Central memory CD4-positive, alpha-beta T cell (primary cell): Measurements from ENCODE around the gene FAM171A1.
"Not testable (repeated sequence)": the region's sequence is repeated elsewhere in the genome, so short reads cannot be mapped to it uniquely, and the experiment has no call there.

Experiments
- DNase-seq: peaks from one replicate; pipeline ENCODE4 v3.0.0; 2022
- total RNA-seq, 3 experiments: gene quantifications; one replicate each; lab custom pipeline; 2026; lab: John Stamatoyannopoulos, UW

The FAM171A1 gene
- total RNA-seq, result 9.3 to 13.6 (median 9.7) reads per million in 3 experiments

DNA sequence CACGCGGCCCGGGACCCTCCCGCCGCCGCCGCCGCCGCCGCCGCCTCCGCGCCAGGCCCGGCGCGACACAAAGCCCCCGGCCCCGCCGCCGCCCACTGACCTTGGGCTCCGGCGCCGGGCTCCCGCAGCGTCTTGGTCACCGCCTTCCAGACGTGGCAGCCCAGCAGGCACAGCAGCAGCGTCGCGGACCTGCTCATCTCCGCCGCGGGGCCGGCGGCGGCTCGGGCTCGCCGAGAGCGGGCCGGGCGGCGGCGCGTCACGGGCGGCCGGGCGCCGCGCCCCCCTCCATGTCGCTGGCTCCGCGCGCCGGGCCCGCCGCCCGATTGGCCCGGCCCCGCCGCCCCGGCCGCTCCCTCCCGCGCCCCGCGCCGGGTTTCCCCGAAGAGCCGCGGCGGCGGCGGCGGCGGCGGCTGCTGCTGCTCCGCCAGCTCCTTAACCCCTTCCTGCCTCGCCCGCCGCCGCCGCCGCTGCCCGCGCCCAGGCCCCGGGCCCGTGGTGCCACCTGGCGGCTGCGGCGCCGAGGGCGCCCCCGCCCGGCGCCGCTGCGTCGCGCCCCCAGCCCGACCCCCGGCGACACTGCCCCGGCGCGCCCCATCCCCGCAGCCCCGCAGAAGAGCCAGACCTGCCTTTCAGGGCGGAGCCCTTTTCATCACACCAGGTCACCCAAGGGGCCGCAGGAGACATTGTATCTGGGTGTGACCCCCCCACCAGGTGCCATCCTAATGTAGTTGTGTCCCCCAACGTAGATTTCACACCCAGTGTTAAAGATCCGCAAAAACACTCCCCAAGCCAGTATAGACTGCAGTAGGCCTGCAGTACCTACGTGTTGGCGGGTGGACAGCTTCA is at the start of gene FAM171A1:
Gene FAM171A1 (minus strand): TSS at position 434 of the 846 bp plus-strand sequence. CDS start 237 bp downstream, at position 197.
- DNase-seq, result peak; percentile 61

DNA sequence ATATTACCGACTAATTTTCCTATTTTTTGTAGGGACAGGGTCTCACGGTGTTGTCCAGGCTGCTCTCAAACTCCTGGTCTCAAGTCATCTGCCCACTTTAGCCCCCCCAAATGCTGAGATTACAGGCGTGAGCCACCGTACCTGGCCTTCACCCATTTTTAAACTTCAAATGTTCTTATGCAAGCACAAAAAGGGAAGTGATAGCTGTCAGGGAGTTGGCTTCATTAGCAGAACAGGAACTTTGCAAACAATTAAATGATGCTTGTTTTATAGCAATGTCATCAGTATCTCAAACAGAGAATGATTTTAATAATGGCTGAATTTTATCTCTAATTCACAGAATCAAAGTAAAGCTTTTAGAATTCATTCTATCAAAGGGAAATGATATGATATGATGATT is 49.8 kb upstream of the FAM171A1 start:
- DNase-seq, result no peak

DNA sequence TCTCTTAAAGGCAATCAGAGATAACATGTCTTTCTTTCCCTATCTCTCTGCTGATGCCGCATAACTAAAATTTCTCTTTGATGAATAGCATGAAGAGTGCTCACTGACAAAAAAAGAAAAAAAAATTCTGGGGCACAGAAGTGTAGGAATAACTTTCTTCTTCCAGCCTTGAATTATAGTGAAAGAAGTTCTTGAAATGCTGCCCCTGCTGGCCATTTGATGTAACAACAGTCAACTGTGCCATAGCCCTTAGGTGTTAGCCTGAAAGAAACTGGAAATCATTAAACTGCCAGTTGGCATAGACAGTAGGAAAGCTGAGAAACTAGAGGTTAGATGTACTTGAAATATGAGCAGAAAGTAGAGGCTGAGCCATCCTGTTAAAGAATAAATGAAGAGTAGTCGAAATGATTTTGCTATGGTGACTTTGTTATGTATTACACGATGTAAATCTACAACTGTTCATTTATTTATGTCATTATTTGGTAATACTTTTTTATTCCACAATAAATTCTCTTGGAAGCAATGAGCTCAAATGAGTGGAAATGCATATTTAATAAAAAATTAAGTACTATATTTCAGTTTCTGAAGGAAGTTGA is 48.3 kb upstream of the FAM171A1 start:
- DNase-seq, result peak; percentile 11

- DNase-seq, result no peak
Measured at GRCh38 chr10:15416034-15416433, 44.9 kb upstream of the FAM171A1 start.

DNA sequence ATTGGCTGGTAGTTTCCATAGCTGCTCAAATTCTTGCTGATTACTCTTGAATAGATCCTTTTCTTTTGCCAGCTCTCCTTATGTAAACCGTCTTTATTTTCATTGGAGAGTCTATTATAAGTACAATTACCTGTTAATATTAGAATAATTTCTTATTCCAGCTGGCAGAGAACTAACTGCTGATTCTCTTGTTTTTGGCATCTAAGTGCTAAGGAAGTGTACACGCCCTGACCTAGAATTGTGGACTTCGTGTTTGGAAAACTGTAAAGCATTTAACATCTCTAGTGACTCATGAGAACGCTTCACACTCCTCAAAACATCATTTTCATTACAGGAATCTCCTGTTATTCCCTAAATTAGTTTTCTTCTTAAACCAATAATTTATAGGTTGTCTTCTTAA is 39.9 kb upstream of the FAM171A1 start:
- DNase-seq, result no peak

GRCh38 chr10:15409350-15409749 is 38.3 kb upstream of the FAM171A1 start:
- not testable (repeated sequence) for DNase-seq

GRCh38 chr10:15408557-15408956 is 37.5 kb upstream of the FAM171A1 start:
- DNase-seq, result no peak

DNA sequence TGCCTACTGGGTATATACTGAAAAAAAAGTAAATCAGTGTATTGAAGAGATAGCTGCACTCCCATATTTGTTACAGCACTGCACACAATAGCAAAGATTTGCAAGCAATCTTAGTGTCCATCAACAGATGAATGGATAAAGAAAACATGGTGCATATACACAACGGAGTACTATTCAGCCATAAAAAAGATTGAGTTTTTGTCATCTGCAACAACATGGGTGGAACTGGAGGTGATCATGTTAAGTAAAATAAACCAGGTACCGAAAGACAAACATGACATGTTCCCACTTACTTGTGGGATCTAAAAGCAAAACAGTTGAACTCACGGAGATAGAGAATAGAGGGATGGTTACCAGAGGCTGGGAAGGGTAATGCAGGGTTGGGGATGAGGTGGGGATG is 34.2 kb upstream of the FAM171A1 start:
- no peak for DNase-seq

GRCh38 chr10:15401382-15401781 is 30.3 kb upstream of the FAM171A1 start:
- no peak for DNase-seq

- not testable (repeated sequence) for DNase-seq
Measured at GRCh38 chr10:15400461-15400860, 29.4 kb upstream of the FAM171A1 start.

- no peak for DNase-seq
Measured at GRCh38 chr10:15399060-15399661, 28.1 kb upstream of the FAM171A1 start.

GRCh38 chr10:15395935-15396334 is 24.8 kb upstream of the FAM171A1 start:
- no peak for DNase-seq

GRCh38 chr10:15393139-15393825 is 22.2 kb upstream of the FAM171A1 start:
- no peak for DNase-seq

GRCh38 chr10:15391491-15391890 is 20.4 kb upstream of the FAM171A1 start:
- DNase-seq, result no peak

- DNase-seq, result not testable (repeated sequence)
Measured at GRCh38 chr10:15388172-15388571, 17.1 kb upstream of the FAM171A1 start.

DNA sequence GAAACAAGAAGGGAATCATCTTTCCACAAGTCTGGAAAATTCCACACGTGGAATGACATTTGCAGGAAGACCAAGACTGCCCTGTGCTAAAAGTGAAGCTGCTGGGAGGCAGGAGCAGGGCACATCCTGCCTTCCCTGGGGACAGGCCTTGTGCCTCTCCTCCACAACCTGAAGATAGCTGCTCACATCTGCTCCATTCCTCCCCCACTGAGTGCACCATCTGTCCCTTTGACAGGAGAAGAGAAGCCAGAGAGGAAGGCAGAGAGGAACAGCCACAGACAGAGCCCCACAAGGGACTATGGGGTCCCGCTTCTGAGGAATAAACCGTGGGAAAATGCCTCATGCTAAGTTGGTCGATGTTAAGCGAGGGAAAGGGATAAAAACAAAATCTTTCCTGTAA is 15.9 kb upstream of the FAM171A1 start:
- DNase-seq, result no peak

DNA sequence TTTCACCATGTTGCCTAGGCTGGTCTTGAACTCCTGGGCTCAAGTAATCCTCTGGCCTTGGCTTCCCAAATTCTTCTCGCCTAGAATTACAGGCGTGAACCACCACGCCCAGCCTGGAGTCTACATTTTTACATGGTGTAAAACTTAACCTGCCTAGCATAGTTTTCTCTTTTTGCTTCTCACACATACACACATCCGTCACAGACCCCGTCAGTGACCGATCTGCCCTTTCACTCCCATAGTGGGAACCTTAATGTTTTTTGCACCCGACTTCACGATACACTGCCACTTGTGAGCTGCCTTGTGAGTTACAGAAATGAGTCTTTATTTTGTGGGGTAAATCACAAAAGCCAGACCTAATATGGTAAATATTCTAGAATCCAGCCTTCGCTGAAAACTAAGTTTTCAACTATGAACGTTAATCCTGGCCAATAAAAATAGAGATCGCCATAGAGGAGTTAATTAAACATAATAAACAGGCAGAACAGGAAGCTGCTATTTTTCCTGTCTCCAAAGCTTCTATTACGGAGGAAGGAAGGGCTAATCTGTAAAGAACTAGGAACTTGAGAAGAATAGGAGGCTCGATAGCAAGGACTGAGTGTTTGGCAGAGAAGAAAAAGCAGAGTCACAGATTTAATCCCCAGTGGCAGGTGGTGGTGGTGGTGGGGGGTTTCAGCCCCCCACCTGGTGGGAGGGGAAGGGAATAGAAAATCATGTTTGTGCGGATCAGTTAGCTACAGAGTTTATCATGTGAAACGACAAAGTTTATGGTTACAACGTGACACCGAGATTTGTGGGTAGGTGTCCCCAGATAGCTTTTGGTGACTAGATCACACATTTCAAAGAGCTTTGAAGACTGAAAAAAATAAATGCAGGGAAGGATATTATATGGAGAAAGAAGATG is 14.7 kb upstream of the FAM171A1 start:
- no peak for DNase-seq

DNA sequence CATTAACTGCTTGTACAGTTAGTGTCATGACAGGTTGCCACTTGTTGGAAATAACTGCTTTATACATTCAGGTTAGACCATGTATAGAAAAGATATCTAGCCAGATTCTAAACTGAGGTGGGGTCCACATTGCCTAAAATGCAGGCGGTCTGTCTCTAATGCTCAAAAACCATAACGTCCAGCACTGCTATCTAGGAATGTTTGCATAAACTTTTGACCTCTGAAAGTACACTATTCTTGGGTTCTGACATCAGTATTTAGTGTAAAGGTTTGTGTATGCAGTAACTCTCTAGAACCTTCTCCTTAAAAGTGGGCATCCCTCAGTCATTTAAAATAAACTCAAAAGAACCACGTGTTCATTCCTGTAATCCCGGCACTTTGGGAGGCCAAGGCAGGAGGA is 10.3 kb upstream of the FAM171A1 start:
- no peak for DNase-seq

- no peak for DNase-seq
Measured at GRCh38 chr10:15379078-15379477, 8.0 kb upstream of the FAM171A1 start.

DNA sequence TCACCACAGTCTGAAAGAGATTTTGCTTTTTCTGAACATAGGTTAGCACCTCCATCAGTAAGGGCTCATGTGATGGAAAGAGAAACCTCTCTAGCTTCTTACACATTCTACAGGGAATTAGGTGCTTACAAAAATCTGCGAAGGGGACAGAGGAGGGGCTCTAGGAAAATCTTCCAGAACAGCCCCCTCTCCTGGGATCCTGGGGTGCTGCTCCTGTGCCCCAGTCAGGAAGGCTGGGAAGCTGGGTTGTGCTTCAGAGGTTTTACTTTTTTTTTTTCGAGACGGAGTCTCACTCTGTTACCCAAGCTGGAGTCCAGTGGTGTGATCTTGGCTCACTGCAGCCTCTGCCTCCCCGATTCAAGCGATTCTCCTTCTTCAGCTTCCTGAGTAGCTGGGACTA is 7.5 kb upstream of the FAM171A1 start:
- DNase-seq, result no peak

GRCh38 chr10:15374566-15374965 is 3.5 kb upstream of the FAM171A1 start:
- DNase-seq, result no peak

DNA sequence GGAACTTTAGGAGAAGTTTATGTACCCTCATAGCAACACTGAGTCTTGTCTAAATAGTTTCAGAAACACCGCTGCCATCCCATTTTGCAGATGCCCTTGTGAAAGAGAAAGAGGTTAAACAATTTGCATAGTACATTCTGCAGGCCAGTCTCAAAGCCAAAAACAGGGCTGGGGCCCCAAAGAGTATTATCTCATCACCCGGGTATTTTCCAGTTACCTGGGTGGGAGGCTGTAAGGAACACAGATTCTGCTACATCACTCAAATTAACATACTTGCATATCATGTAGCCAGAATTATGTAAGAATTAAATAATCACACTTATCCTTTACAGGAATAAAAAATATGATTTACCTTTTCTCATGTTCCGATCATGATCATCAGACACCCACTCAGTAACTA is 3.1 kb upstream of the FAM171A1 start:
- DNase-seq, result no peak
